SK-N-SH (cell line): ENCODE measurements around the gene DDAH1. TPM values are rescaled to one million over a fixed set of nuclear protein-coding genes. Genes with fewer than 3 reads are reported as not detected.

Experiments
- CTCF ChIA-PET: fragments of 300-600, 350-600 bp; formaldehyde crosslinking; extraction: SDS; loops from one replicate; lab custom pipeline; 2021; lab: Yijun Ruan, JAX
- POLR2A ChIA-PET: fragments of 350-600 bp; sonication (Branson Sonifier 250); formaldehyde crosslinking; extraction: SDS; loops from one replicate; lab custom pipeline; 2020; ENCODE audit warnings: antibody characterized with exemption, inconsistent platforms; lab: Yijun Ruan, JAX
- DNase-seq: peaks from one replicate; pipeline ENCODE4 v3.0.0; 2012
- H2AFZ ChIP-seq: fragments of 200-600 bp; sonication (generic); 2 replicates; pipeline ENCODE4 v1.8.1; 2016; ENCODE audit warnings: antibody characterized with exemption, mild to moderate bottlenecking, low read depth
- H3F3A ChIP-seq: fragments of 200-600 bp; sonication (generic); replicated peaks from 2 replicates; pipeline ENCODE3; 2016; ENCODE audit warnings: antibody characterized with exemption, mild to moderate bottlenecking; ENCODE audit not compliant: insufficient read depth
- H3K27ac ChIP-seq, 2 experiments: fragments of 200-500 bp in 1 of 2; fragments of 200-600 bp in 1 of 2; sonication (Bioruptor generic) in 1 of 2; sonication (generic), shearing (Covaris generic) in 1 of 2; 2 replicates each; pipeline versions ENCODE4 v1.5.1 to v1.6.1; 2014 to 2016; ENCODE audit warnings: low read depth in 2 of 2, inconsistent platforms in 1 of 2, low read length in 1 of 2, mild to moderate bottlenecking in 1 of 2, mixed read lengths in 1 of 2
- H3K27me3 ChIP-seq: fragments of 200-600 bp; sonication (generic), shearing (Covaris generic); 2 replicates; pipeline ENCODE4 v1.6.1; 2016; ENCODE audit warnings: mixed run types; ENCODE audit not compliant: insufficient read depth
- H3K36me3 ChIP-seq, 2 experiments: fragments of 200-500 bp in 1 of 2; fragments of 200-600 bp in 1 of 2; sonication (Bioruptor generic) in 1 of 2; sonication (generic) in 1 of 2; replicated peaks in 1 of 2; 2 replicates each; pipeline versions ENCODE3 to v1.5.1; 2014 to 2016; ENCODE audit warnings: low read length in 1 of 2, mild to moderate bottlenecking in 1 of 2; ENCODE audit not compliant: insufficient read depth in 2 of 2, control insufficient read depth in 1 of 2
- H3K4me1 ChIP-seq, 2 experiments: fragments of 200-500 bp in 1 of 2; fragments of 200-600 bp in 1 of 2; sonication (Bioruptor generic) in 1 of 2; sonication (generic), shearing (Covaris generic) in 1 of 2; 2 replicates each; pipeline versions ENCODE4 v1.5.1 to v1.6.1; 2014 to 2016; ENCODE audit warnings: low read depth in 1 of 2, low read length in 1 of 2, mixed run types in 1 of 2; ENCODE audit not compliant: insufficient read depth in 2 of 2, control insufficient read depth in 1 of 2
- H3K4me2 ChIP-seq: fragments of 200-600 bp; sonication (generic), shearing (Covaris generic); 2 replicates; pipeline ENCODE4 v1.6.1; 2017; ENCODE audit warnings: mixed run types
- H3K4me3 ChIP-seq, 2 experiments: fragments of 200-500 bp in 1 of 2; fragments of 200-600 bp in 1 of 2; sonication (Bioruptor generic) in 1 of 2; sonication (generic), shearing (Covaris generic) in 1 of 2; 2 replicates each; pipeline versions ENCODE4 v1.5.1 to v1.8.1; 2014 to 2016; ENCODE audit warnings: low read depth in 2 of 2, inconsistent platforms in 1 of 2, low read length in 1 of 2, mild to moderate bottlenecking in 1 of 2, mixed read lengths in 1 of 2, moderate library complexity in 1 of 2
- H3K79me2 ChIP-seq: fragments of 200-600 bp; sonication (generic); 2 replicates; pipeline ENCODE4 v1.8.1; 2017; ENCODE audit warnings: mild to moderate bottlenecking; ENCODE audit not compliant: insufficient read depth
- H3K9ac ChIP-seq: fragments of 200-600 bp; sonication (generic); 2 replicates; pipeline ENCODE4 v1.6.1; 2017; ENCODE audit warnings: mixed run types
- H3K9me2 ChIP-seq: fragments of 200-600 bp; sonication (generic); 2 replicates; pipeline ENCODE4 v1.6.1; 2017; ENCODE audit warnings: mixed run types
- H3K9me3 ChIP-seq: fragments of 200-600 bp; sonication (generic); 2 replicates; pipeline ENCODE4 v1.6.1; 2017; ENCODE audit warnings: mixed run types, mild to moderate bottlenecking, moderate library complexity
- H4K20me1 ChIP-seq: fragments of 200-600 bp; sonication (generic); 2 replicates; pipeline ENCODE4 v1.6.1; 2017; ENCODE audit warnings: mild to moderate bottlenecking, mixed run types; ENCODE audit not compliant: insufficient read depth
- EP300 ChIP-seq, 2 experiments: IDR thresholded peaks; 2 replicates each; pipeline versions ENCODE4 v1.4.0 to v1.6.1; 2012; ENCODE audit warnings: borderline replicate concordance in 1 of 2, low read depth in 1 of 2, low read length in 1 of 2
- FOSL2 ChIP-seq: IDR thresholded peaks from 2 replicates; pipeline ENCODE4 v1.4.0; 2012; ENCODE audit warnings: low read depth, mild to moderate bottlenecking, moderate library complexity, borderline replicate concordance
- FOXJ3 ChIP-seq: sonication (generic); formaldehyde crosslinking; IDR thresholded peaks from 2 replicates; pipeline ENCODE4 v1.5.1; 2020; ENCODE audit warnings: mild to moderate bottlenecking, missing genetic modification reagents
- FOXM1 ChIP-seq: IDR thresholded peaks from 2 replicates; pipeline ENCODE4 v1.4.0; 2012; ENCODE audit warnings: low read depth, mild to moderate bottlenecking
- JUND ChIP-seq: IDR thresholded peaks from 2 replicates; pipeline ENCODE4 v1.4.0; 2012
- MAX ChIP-seq: IDR thresholded peaks from 2 replicates; pipeline ENCODE4 v1.4.0; 2012; ENCODE audit warnings: low read depth
- MEF2A ChIP-seq: IDR thresholded peaks from 2 replicates; pipeline ENCODE4 v1.4.0; 2012; ENCODE audit warnings: low read depth, borderline replicate concordance
- NFIC ChIP-seq: IDR thresholded peaks from 2 replicates; pipeline ENCODE4 v1.4.0; 2012; ENCODE audit warnings: borderline replicate concordance
- NRF1 ChIP-seq: IDR thresholded peaks from 2 replicates; pipeline ENCODE4 v1.6.1; 2012; ENCODE audit warnings: low read depth, mild to moderate bottlenecking, low read length
- PBX3 ChIP-seq: IDR thresholded peaks from 2 replicates; pipeline ENCODE4; 2012
- POLR2AphosphoS5 ChIP-seq: IDR thresholded peaks from 2 replicates; pipeline ENCODE4 v1.6.1; 2012; ENCODE audit warnings: low read depth, low read length
- TAF1 ChIP-seq: IDR thresholded peaks from 2 replicates; pipeline ENCODE4 v1.6.1; 2012; ENCODE audit warnings: low read depth, mild to moderate bottlenecking, low read length, moderate library complexity, borderline replicate concordance
- TCF12 ChIP-seq: IDR thresholded peaks from 2 replicates; pipeline ENCODE4 v1.4.0; 2012
- TEAD4 ChIP-seq: IDR thresholded peaks from 2 replicates; pipeline ENCODE4 v1.4.0; 2012; ENCODE audit warnings: mild to moderate bottlenecking, borderline replicate concordance; ENCODE audit not compliant: insufficient read depth
- USF2 ChIP-seq: fragments of 150-350 bp; IDR thresholded peaks from 2 replicates; pipeline ENCODE4 v1.6.1; 2017; ENCODE audit warnings: antibody characterized with exemption, low read length, low read depth, borderline replicate concordance
- WGBS: methylation state at CpG from one replicate; pipeline ENCODE4 v1.1.6; 2017; ENCODE audit warnings: low lambda C conversion rate; 5-methylcytosine and 5-hydroxymethylcytosine counted together
- polyA plus RNA-seq, 3 experiments: library from polyadenylated mRNA; depleted of rRNA; stranded (reverse); fragments of >200 nt; gene quantifications; 2 replicates each; pipeline ENCODE4 v1.2.3, GENCODE V29; 2012

Gene DDAH1
- polyA plus RNA-seq, 1 of the 3 experiments (the other 2 are of a cell fraction) = 64.3 TPM

GRCh38 chr1:85343612-85344255 is 121.2 kb downstream of the DDAH1 start:
- ChIA-PET CTCF (interaction anchor here (0.7 to 3.1 kb wide), 16 partner anchors 8 to 349 kb away, joined by 3 to 13 read pairs (median 4); partner anchors contain the start of genes C1orf52 and CCN1), POLR2A (interaction anchor here (0.9 kb wide), 1 partner anchor 121 kb away, joined by 3 read pairs; the partner anchor contains the start of gene DDAH1)
- H3K4me3 ChIP-seq = no peak overlapping the region; a peak in 1 of 4 replicates
- H3K27me3 ChIP-seq = no peaks in the 10 kb centered on the region
- H4K20me1 ChIP-seq = no peaks in the 10 kb centered on the region
- peak overlapping the region; percentile 60 for H3K4me2 ChIP-seq
- DNase-seq = no peak
- peak overlapping the region; percentile 67 for H3K9ac ChIP-seq
- 15% methylated on average over 1 of the region's 1 CpG for WGBS
- H3K4me1 ChIP-seq = peaks cover 2 to 61% of the 10 kb centered on the region in 2 experiments
- H2AFZ ChIP-seq = no peak overlapping the region
- H3F3A ChIP-seq = peaks cover 53% of the 10 kb centered on the region
- H3K79me2 ChIP-seq = peaks cover 68% of the 10 kb centered on the region
- H3K27ac ChIP-seq = peak overlapping the region; percentile 70 to 98; a peak in 3 of 4 replicates
- no peaks in the 10 kb centered on the region for H3K9me2 ChIP-seq
- no peaks in the 10 kb centered on the region for H3K9me3 ChIP-seq
- H3K36me3 ChIP-seq = peaks cover 13 to 17% of the 10 kb centered on the region in 2 experiments
- peak; percentile 53; the same call in 1 of the 2 replicates for TF ChIP-seq JUND
- TF ChIP-seq FOSL2 = peak; percentile 31
- peak; percentile 43 for TF ChIP-seq PBX3
- TF ChIP-seq TEAD4 = peak; percentile 94
- peak; percentile 88 for TF ChIP-seq FOXM1
- no peak for TF ChIP-seq FOXJ3
- peak; percentile 11; the same call in 1 of the 2 replicates for TF ChIP-seq POLR2AphosphoS5
- TF ChIP-seq MAX = no peak; the same call in 1 of the 2 replicates
- TF ChIP-seq TAF1 = 0 out of 2 replicates have a peak, but pooled peaks have one; percentile 21
- TF ChIP-seq TCF12 = peak; percentile 77
- peak; percentile 43; the same call in 1 of the 2 replicates for TF ChIP-seq MEF2A
- TF ChIP-seq NFIC = peak; percentile 43; the same call in 1 of the 2 replicates
- TF ChIP-seq EP300 (IDR thresholded peaks at IDR 0.05; ENCODE audit: borderline replicate concordance in 1 of 2, low read depth in 1 of 2, low read length in 1 of 2) = peak in 1 of 2 experiments; percentile 88; a peak in 2 of 4 replicates
- TF ChIP-seq USF2 = no peak
- TF ChIP-seq, all 33 proteins: peak for 11

GRCh38 chr1:85343213-85343611 is 121.7 kb downstream of the DDAH1 start:
- no peaks in the 10 kb centered on the region for H3K9me3 ChIP-seq
- TF ChIP-seq NFIC (no peak), NRF1 (no peak), MEF2A (no peak)
- TF ChIP-seq, all 33 proteins: peak for 0
- WGBS = 47% methylated on average over 1 of the region's 1 CpG
- peaks cover 2 to 65% of the 10 kb centered on the region in 2 experiments for H3K4me1 ChIP-seq
- peaks cover 8 to 17% of the 10 kb centered on the region in 2 experiments for H3K36me3 ChIP-seq
- H3K9ac ChIP-seq = peak overlapping the region; percentile 67
- no peaks in the 10 kb centered on the region for H3K9me2 ChIP-seq
- peaks cover 68% of the 10 kb centered on the region for H3K79me2 ChIP-seq
- peak overlapping the region; percentile 70 to 98; a peak in 3 of 4 replicates for H3K27ac ChIP-seq
- CTCF ChIA-PET = interaction anchor here (0.9 to 3.1 kb wide), 10 partner anchors 35 to 350 kb away, joined by 3 to 13 read pairs (median 4); no protein-coding TSS in a partner anchor
- H3F3A ChIP-seq = peaks cover 56% of the 10 kb centered on the region
- H4K20me1 ChIP-seq = no peaks in the 10 kb centered on the region
- H2AFZ ChIP-seq = no peak overlapping the region
- no peak overlapping the region; a peak in 1 of 4 replicates for H3K4me3 ChIP-seq
- POLR2A ChIA-PET = interaction anchor here (0.9 kb wide), 1 partner anchor 122 kb away, joined by 3 read pairs; the partner anchor contains the start of gene DDAH1
- no peaks in the 10 kb centered on the region for H3K27me3 ChIP-seq
- no peak for DNase-seq
- H3K4me2 ChIP-seq = peak overlapping the region; percentile 60; the same call in 1 of the 2 replicates
